ENCODE results near the gene FAT1. TPM values are rescaled to one million over a fixed set of nuclear protein-coding genes. Genes with fewer than 3 reads are reported as not detected.

The FAT1 gene, protein sequence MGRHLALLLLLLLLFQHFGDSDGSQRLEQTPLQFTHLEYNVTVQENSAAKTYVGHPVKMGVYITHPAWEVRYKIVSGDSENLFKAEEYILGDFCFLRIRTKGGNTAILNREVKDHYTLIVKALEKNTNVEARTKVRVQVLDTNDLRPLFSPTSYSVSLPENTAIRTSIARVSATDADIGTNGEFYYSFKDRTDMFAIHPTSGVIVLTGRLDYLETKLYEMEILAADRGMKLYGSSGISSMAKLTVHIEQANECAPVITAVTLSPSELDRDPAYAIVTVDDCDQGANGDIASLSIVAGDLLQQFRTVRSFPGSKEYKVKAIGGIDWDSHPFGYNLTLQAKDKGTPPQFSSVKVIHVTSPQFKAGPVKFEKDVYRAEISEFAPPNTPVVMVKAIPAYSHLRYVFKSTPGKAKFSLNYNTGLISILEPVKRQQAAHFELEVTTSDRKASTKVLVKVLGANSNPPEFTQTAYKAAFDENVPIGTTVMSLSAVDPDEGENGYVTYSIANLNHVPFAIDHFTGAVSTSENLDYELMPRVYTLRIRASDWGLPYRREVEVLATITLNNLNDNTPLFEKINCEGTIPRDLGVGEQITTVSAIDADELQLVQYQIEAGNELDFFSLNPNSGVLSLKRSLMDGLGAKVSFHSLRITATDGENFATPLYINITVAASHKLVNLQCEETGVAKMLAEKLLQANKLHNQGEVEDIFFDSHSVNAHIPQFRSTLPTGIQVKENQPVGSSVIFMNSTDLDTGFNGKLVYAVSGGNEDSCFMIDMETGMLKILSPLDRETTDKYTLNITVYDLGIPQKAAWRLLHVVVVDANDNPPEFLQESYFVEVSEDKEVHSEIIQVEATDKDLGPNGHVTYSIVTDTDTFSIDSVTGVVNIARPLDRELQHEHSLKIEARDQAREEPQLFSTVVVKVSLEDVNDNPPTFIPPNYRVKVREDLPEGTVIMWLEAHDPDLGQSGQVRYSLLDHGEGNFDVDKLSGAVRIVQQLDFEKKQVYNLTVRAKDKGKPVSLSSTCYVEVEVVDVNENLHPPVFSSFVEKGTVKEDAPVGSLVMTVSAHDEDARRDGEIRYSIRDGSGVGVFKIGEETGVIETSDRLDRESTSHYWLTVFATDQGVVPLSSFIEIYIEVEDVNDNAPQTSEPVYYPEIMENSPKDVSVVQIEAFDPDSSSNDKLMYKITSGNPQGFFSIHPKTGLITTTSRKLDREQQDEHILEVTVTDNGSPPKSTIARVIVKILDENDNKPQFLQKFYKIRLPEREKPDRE (N-terminal part only)
- total RNA-seq (2022; extraction: Qiagen RNA extraction; ENCODE audit: low read depth): 127 to 187 TPM (median 147 TPM) in 5 replicates

GRCh38 chr4:186723292-186724057 lies at the start of gene FAT1:
FAT1 (minus strand) TSS chr4:186723856; CDS start chr4:186709827, 14,029 bp downstream.

GRCh38 chr4:186554914-186555827 lies 168.5 kb downstream of the FAT1 start, which contains the start of gene MTNR1A:
MTNR1A (minus strand) TSS chr4:186555567; CDS start chr4:186555365, 202 bp downstream.

Other genes with a start within 250 kb of the FAT1 start
- 0.23 to 0.51 TPM (median 0.35 TPM) in 5 replicates for gene MTNR1A, start 168.3 kb downstream of the FAT1 start, total RNA-seq (2022; extraction: Qiagen RNA extraction; ENCODE audit: low read depth)